Measurements from ENCODE around the gene LGI2. TPM values are rescaled to one million over a fixed set of nuclear protein-coding genes. Genes with fewer than 3 reads are reported as not detected.

The LGI2 gene
- polyA plus RNA-seq, 1 donor (not counting 4 experiments of a cell fraction or from before 2014, with no cell fraction given) = 0.69 TPM

GRCh38 chr4:25076625-25077398 lies 46.1 kb upstream of the LGI2 start:
- dilution Hi-C loops (cut with MboI; ENCODE audit: extremely low pct_ligation_motif_present, low sequenced_read_pairs) = no loop called here
- no peak overlapping the region for H2AFZ ChIP-seq (ENCODE audit: control insufficient read depth, low read length)
- no peaks in the 10 kb centered on the region for H3K9me1 ChIP-seq (ENCODE audit: control insufficient read depth, extremely low read depth, insufficient read depth, low read length)
- H3K27ac ChIP-seq (ENCODE audit: control insufficient read depth, insufficient read depth, low read length) = no peak overlapping the region
- H3K79me2 ChIP-seq (ENCODE audit: control insufficient read depth, insufficient read depth, low read length) = no peaks in the 10 kb centered on the region
- H3K36me3 ChIP-seq (ENCODE audit: control insufficient read depth in 2 of 2, extremely low read depth in 1 of 2, insufficient read depth in 2 of 2, low read length in 2 of 2) = no peaks in the 10 kb centered on the region
- FAIRE-seq (no peak), DNase-seq (ENCODE audit: low read depth, low spot score) (no peak)
- H3K4me3 ChIP-seq (ENCODE audit: control insufficient read depth in 2 of 3, extremely low read depth in 1 of 3, insufficient read depth in 2 of 3, low read depth in 1 of 3, low read length in 3 of 3) = no peak overlapping the region
- H3K4me1 ChIP-seq (ENCODE audit: control insufficient read depth, extremely low read depth, insufficient read depth, low read length) = no peaks in the 10 kb centered on the region
- no peak for TF ChIP-seq EZH2 (IDR thresholded peaks at IDR 0.05; ENCODE audit: low read length)
- TF ChIP-seq CTCF (optimal IDR thresholded peaks at IDR 0.05 in 1 of 3, IDR thresholded peaks at IDR 0.05 in 1 of 3, conservative IDR thresholded peaks at IDR 0.05 in 1 of 3; ENCODE audit: extremely low read depth in 1 of 3, insufficient read depth in 2 of 3, low read length in 3 of 3) = no peak
- no peak overlapping the region for H3K4me2 ChIP-seq (ENCODE audit: control insufficient read depth, extremely low read depth, insufficient read depth, low read depth, low read length)
- H4K20me1 ChIP-seq (ENCODE audit: control insufficient read depth, extremely low read depth, insufficient read depth, low read length) = no peaks in the 10 kb centered on the region
- H3K9ac ChIP-seq (ENCODE audit: control insufficient read depth, extremely low read depth, insufficient read depth, low read length) = no peak overlapping the region
- peaks cover 13% of the 10 kb centered on the region for H3K27me3 ChIP-seq (ENCODE audit: control insufficient read depth, extremely low read depth, insufficient read depth, low read length)
- H3K9me3 ChIP-seq (ENCODE audit: control insufficient read depth, low read depth, low read length) = no peaks in the 10 kb centered on the region

GRCh38 chr4:25075851-25076250 lies 45.1 kb upstream of the LGI2 start:
- Histone ChIP-seq H3K79me2 (ENCODE audit: control insufficient read depth, insufficient read depth, low read length) (no peaks in the 10 kb centered on the region), H3K36me3 (ENCODE audit: control insufficient read depth in 2 of 2, extremely low read depth in 1 of 2, insufficient read depth in 2 of 2, low read length in 2 of 2) (no peaks in the 10 kb centered on the region), H3K4me2 (ENCODE audit: control insufficient read depth, extremely low read depth, insufficient read depth, low read depth, low read length) (no peak overlapping the region), H3K4me3 (ENCODE audit: control insufficient read depth in 2 of 3, extremely low read depth in 1 of 3, insufficient read depth in 2 of 3, low read depth in 1 of 3, low read length in 3 of 3) (no peak overlapping the region), H3K9ac (ENCODE audit: control insufficient read depth, extremely low read depth, insufficient read depth, low read length) (no peak overlapping the region), H4K20me1 (ENCODE audit: control insufficient read depth, extremely low read depth, insufficient read depth, low read length) (no peaks in the 10 kb centered on the region), H3K9me3 (ENCODE audit: control insufficient read depth, low read depth, low read length) (no peaks in the 10 kb centered on the region), H3K9me1 (ENCODE audit: control insufficient read depth, extremely low read depth, insufficient read depth, low read length) (no peaks in the 10 kb centered on the region), H3K27ac (ENCODE audit: control insufficient read depth, insufficient read depth, low read length) (no peak overlapping the region), H3K27me3 (ENCODE audit: control insufficient read depth, extremely low read depth, insufficient read depth, low read length) (peaks cover 13% of the 10 kb centered on the region), H2AFZ (ENCODE audit: control insufficient read depth, low read length) (no peak overlapping the region), H3K4me1 (ENCODE audit: control insufficient read depth, extremely low read depth, insufficient read depth, low read length) (no peaks in the 10 kb centered on the region)
- DNase-seq (ENCODE audit: low read depth, low spot score) (no peak), FAIRE-seq (no peak)
- TF ChIP-seq EZH2 (IDR thresholded peaks at IDR 0.05; ENCODE audit: low read length) = no peak
- no peak for TF ChIP-seq CTCF (optimal IDR thresholded peaks at IDR 0.05 in 1 of 3, IDR thresholded peaks at IDR 0.05 in 1 of 3, conservative IDR thresholded peaks at IDR 0.05 in 1 of 3; ENCODE audit: extremely low read depth in 1 of 3, insufficient read depth in 2 of 3, low read length in 3 of 3)
- dilution Hi-C loops (cut with MboI; ENCODE audit: extremely low pct_ligation_motif_present, low sequenced_read_pairs) = no loop called here
